Measurements from ENCODE around the gene UBE2E2.

The UBE2E2 gene

GRCh38 chr3:23450806-23451205 lies 247.7 kb downstream of the UBE2E2 start:
- no peak for DNase-seq

- no peak for DNase-seq
These were observed 249.3 kb downstream of the UBE2E2 start for GRCh38 chr3:23452408-23452807.

DNA sequence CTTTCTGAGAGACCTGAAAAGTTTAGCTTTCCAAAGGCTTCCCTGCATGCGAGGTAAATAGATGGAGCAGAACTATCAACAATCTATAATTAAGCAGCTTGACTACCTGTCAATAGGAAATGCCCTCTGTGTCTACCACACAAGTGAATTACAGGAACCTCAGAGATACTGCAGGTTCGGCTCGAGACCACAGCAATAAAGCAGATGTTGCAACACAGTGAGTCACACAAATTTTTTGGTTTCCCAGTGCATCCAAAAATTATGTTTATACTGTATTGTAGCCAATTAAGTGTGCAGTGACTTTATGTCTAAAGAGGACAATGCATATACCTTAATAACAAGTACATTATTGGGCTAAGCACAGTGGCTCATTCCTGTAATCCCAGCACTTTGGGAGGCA lies 252.0 kb downstream of the UBE2E2 start:
- DNase-seq = no peak

DNA sequence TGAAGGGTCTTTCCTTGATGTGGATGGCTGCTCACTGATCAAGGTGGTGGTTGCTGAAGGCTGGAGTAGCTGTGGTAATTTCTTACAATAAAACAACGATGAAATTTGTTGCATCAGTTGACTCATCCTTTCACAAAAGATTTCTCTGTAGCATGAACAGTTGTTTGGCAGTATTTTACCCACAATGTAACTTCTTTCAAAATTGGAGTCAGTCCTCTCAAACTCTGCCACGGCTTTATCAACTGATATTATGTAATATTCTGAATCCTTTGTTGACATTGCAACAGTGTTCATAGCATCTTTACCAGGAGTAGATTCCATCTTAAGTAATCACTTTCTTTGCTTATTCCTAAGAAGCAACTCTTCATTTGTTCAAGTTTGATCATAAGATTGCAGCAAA lies 252.6 kb downstream of the UBE2E2 start:
- DNase-seq = no peak

DNA sequence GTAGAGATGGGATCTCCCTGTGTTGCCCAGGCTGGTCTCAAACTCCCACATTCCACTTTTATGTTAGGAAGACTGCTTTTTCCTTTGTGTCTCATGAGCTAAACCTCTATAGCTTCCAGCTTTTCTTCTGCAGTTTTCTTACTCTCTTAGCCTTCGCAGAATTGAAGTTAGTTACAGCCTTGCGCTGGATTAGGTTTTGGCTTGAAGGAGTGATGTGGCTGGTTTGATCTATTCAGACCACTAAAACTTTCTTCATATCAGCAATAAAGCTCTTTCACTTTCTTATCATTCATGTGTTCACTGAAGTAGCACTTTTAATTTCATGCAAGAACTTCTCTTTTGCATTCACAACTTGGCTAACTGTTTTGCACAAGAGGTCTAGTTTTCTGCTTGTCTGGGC lies 254.6 kb downstream of the UBE2E2 start:
- DNase-seq = no peak

DNA sequence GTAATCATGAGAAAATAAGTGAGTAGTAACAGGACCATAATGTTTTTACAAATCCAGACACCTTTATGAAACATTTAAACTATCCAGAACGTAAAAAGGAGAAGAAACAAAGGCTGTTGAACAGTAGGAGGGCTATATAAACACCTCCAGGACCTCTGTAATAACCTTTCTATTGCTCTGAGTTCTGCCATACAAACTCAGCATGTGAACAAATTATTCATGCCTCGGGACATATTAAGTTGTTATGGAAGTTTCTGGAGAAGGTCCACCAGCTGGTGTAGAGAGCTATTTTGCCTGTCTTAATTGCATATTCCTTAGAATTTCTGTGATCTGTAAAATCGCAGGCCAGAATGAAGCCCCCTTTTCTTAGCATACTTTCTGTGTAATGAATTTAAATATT lies 256.3 kb downstream of the UBE2E2 start:
- DNase-seq = no peak

GRCh38 chr3:23459889-23460546 lies 256.9 kb downstream of the UBE2E2 start:
- no peak for DNase-seq

GRCh38 chr3:23461069-23461468 lies 257.9 kb downstream of the UBE2E2 start:
- no peak for DNase-seq

DNA sequence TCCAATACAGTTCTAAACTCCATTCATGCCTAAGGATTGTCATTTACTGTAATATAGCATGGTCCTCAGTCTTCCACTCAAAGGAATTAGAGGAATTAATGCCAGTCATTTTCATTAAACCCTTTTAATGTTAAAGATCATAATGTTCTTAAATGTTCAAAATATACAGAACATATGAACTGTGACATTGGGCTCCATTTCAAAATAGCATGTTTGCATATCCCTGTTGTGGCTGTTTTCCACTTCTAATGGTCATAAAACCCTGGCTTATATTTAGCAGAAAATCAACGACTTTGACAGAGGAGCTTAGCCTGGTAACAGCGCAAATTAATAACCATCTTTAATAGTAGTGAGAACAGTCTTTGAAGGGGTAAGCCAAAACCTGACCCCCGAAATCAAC lies 260.7 kb downstream of the UBE2E2 start:
- DNase-seq = no peak

- DNase-seq = no peak
These were observed 262.4 kb downstream of the UBE2E2 start for GRCh38 chr3:23465569-23465968.

DNA sequence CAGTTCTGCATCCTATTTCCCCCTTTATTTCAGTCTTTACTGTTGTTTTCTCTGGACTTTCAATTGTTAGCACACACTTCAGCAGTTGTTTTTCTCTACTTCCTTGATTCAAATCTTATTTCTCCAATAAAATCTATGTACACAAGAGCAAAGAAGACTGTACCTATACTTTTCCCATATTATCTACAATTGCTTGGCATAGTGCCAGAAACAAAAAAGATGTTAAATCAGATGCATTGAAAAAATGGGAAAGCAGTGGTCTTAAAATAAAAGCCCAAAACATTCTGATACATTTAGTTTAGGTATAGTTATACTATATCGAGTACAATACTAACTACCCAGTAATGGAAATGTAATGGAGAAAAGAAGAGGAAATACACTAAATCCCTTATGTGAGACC lies 265.1 kb downstream of the UBE2E2 start:
- DNase-seq = no peak

DNA sequence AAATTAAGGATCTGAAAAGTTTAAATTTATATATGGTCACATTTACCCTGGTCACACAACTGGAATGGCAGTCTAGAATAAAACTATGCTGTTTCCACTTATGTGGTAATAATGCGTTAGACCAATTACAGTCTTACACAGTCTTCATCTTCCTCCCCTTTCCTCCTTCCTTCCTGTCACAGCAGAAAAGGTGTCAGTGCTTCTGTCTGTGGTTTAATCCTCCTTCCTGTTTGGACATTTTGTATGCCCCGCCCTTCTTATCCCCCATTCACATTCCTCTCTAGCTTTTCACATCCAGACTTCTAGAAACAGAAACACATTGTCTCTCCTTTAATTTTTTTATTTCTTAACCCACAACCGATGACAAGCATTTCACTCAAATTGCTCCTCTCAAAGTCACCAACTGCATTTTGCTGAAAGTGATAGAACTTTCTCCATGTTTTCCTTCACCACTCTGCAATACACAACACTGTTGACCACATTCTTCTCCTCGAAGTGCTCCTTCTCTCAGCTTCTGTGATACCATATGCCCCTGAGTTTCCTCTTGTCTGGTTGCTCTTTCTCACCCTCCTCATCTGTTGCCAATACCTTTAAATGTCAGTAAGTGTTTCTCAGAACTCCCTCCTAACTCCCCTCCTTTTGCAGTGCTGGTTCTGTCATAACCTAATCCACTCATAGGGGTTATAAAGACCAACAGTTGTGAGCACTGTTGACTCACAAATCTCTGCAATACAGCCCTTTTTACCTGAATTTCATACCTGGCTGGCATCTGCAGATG lies 271.6 kb downstream of the UBE2E2 start:
- DNase-seq = no peak

DNA sequence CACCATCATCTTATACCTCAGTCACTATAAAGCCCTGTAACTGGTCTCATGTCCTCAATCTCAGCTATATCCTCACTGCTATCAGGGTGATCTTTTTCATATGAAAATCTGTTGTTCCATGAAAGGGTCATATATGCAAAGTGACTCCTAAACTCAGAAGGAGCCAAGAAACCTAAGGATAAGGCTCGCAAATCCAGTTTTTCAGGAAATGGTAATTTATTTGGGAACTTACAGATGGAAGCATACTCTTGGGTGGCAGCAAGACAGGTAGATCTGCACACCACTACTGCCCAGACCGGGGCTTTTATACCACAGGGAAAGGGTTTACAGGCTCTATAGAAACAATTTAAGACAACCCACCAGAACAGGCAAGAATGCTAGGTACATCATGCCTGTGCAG lies 272.3 kb downstream of the UBE2E2 start:
- no peak for DNase-seq

- no peak for DNase-seq
These were observed 275.9 kb downstream of the UBE2E2 start for GRCh38 chr3:23479026-23479425.

- DNase-seq = no peak
These were observed 276.6 kb downstream of the UBE2E2 start for GRCh38 chr3:23479615-23480328.

GRCh38 chr3:23480329-23480714 lies 277.2 kb downstream of the UBE2E2 start:
- DNase-seq = no peak

DNA sequence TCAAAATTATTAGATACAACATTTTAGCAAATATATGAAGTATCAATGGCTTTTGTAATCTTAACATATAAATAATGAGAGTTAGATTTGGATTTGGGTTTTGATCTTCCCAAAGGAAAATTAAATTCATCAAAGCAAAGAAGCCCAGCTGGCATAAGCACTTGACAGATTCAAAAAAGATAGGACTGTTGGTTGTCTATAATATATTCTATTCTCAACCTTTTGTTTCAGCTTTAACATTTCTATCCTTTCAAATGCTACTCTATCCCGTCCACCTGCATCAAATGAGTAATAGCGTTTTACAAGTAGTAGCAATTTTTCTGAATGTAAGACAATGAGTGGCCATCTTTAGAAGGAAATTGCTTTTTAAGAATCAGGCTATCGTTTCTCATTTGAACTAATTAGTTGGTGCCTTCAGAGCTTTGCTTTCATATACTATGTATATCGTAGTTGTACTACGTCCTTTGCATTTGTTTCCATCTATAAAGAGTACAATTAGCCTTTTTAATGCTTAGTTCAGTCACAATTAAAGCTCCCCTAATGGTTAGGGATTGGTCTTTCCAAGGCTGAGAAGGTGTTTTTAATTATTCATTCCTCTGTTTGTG lies 278.0 kb downstream of the UBE2E2 start:
- no peak for DNase-seq

GRCh38 chr3:23481616-23482278 lies 278.6 kb downstream of the UBE2E2 start:
- no peak for DNase-seq

GRCh38 chr3:23484386-23484785 lies 281.3 kb downstream of the UBE2E2 start:
- DNase-seq = no peak

- no peak for DNase-seq
These were observed 282.8 kb downstream of the UBE2E2 start for GRCh38 chr3:23485922-23486321.

DNA sequence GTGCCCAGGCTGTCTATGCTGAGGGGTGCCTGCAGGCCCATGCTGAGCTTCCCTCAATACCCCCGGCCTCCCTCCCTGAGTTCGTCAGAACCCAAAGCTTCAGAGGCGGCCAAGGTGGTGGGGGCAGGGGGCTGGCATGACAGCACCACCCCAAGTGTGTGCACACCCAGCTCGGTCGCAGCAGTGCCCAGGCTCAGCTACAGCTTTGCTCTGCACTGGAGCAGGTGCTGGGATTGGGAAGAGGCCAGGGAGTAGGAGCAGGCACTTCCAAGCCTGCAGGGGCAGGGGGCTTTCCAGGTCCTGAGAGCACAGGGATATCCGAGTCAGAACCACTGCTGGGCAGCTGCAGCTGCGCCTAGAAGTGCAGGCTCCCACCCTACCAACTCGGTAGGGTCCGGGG lies 283.9 kb downstream of the UBE2E2 start:
- DNase-seq = no peak

- DNase-seq = no peak
These were observed 285.5 kb downstream of the UBE2E2 start for GRCh38 chr3:23488618-23489017.
